ENCODE results near the gene SRGAP2B. TPM values are rescaled to one million over a fixed set of nuclear protein-coding genes. Genes with fewer than 3 reads are reported as not detected.
"Not testable (repeated sequence)": the region's sequence is repeated elsewhere in the genome, so short reads cannot be mapped to it uniquely, and the experiment has no call there.

Gene SRGAP2B
- total RNA-seq, 3 donors from 2014 or later (not counting 1 experiment from before 2014, with no cell fraction given) = 11.9 to 21.3 (median 18.2) TPM

GRCh38 chr1:145048181-145048856 lies 46.8 kb downstream of the SRGAP2B start:
- H3K36me3 ChIP-seq (ENCODE audit: control insufficient read depth, insufficient read depth, low read length); H3K9me3 Mint-ChIP-seq; H3K4me1 ChIP-seq (ENCODE audit: control insufficient read depth, insufficient read depth, low read length); H3K4me1 Mint-ChIP-seq; H3K36me3 Mint-ChIP-seq; DNase-seq; H3K4me3 Mint-ChIP-seq; H3K27me3 Mint-ChIP-seq (ENCODE audit: low read depth in 2 of 2); ATAC-seq; H3K27me3 ChIP-seq (ENCODE audit: control insufficient read depth, insufficient read depth, low read length); H3K9me3 ChIP-seq (ENCODE audit: control insufficient read depth, insufficient read depth, low read length); intact Hi-C loops (cut with micrococcal nuclease); H3K4me3 ChIP-seq (ENCODE audit: low read length); H3K27ac ChIP-seq (ENCODE audit: low read length); H3K27ac Mint-ChIP-seq: not testable (repeated sequence)
- WGBS (ENCODE audit: insufficient coverage) = no CpG with 5 or more reads among the region's 6 CpGs

- H3K4me3 ChIP-seq (ENCODE audit: low read length); ATAC-seq; H3K27ac Mint-ChIP-seq; H3K36me3 ChIP-seq (ENCODE audit: control insufficient read depth, insufficient read depth, low read length); H3K36me3 Mint-ChIP-seq; H3K27me3 Mint-ChIP-seq (ENCODE audit: low read depth in 2 of 2); H3K9me3 Mint-ChIP-seq; H3K27ac ChIP-seq (ENCODE audit: low read length); H3K27me3 ChIP-seq (ENCODE audit: control insufficient read depth, insufficient read depth, low read length); intact Hi-C loops (cut with micrococcal nuclease); DNase-seq; H3K4me1 ChIP-seq (ENCODE audit: control insufficient read depth, insufficient read depth, low read length); H3K4me1 Mint-ChIP-seq; H3K4me3 Mint-ChIP-seq; H3K9me3 ChIP-seq (ENCODE audit: control insufficient read depth, insufficient read depth, low read length): not testable (repeated sequence)
- no CpG with 5 or more reads among the region's 1 CpG for WGBS (ENCODE audit: insufficient coverage)
Measured at GRCh38 chr1:145047553-145047952, 47.6 kb downstream of the SRGAP2B start.

- H3K9me3 ChIP-seq (ENCODE audit: control insufficient read depth, insufficient read depth, low read length); H3K4me1 Mint-ChIP-seq; H3K27ac ChIP-seq (ENCODE audit: low read length); DNase-seq; H3K36me3 ChIP-seq (ENCODE audit: control insufficient read depth, insufficient read depth, low read length); intact Hi-C loops (cut with micrococcal nuclease); H3K4me3 Mint-ChIP-seq; H3K4me3 ChIP-seq (ENCODE audit: low read length); H3K27ac Mint-ChIP-seq; H3K4me1 ChIP-seq (ENCODE audit: control insufficient read depth, insufficient read depth, low read length); H3K9me3 Mint-ChIP-seq; H3K27me3 ChIP-seq (ENCODE audit: control insufficient read depth, insufficient read depth, low read length); H3K36me3 Mint-ChIP-seq; ATAC-seq; H3K27me3 Mint-ChIP-seq (ENCODE audit: low read depth in 2 of 2): not testable (repeated sequence)
- no CpG with 5 or more reads among the region's 5 CpGs for WGBS (ENCODE audit: insufficient coverage)
Measured at GRCh38 chr1:145045571-145046273, 49.4 kb downstream of the SRGAP2B start.

- intact Hi-C loops (cut with micrococcal nuclease); H3K4me3 ChIP-seq (ENCODE audit: low read length); H3K9me3 ChIP-seq (ENCODE audit: control insufficient read depth, insufficient read depth, low read length); H3K27ac ChIP-seq (ENCODE audit: low read length); H3K27me3 Mint-ChIP-seq (ENCODE audit: low read depth in 2 of 2); H3K27ac Mint-ChIP-seq; H3K27me3 ChIP-seq (ENCODE audit: control insufficient read depth, insufficient read depth, low read length); H3K4me1 ChIP-seq (ENCODE audit: control insufficient read depth, insufficient read depth, low read length); H3K4me1 Mint-ChIP-seq; H3K9me3 Mint-ChIP-seq; DNase-seq; H3K36me3 Mint-ChIP-seq; H3K4me3 Mint-ChIP-seq; H3K36me3 ChIP-seq (ENCODE audit: control insufficient read depth, insufficient read depth, low read length): not testable (repeated sequence)
- ATAC-seq = peak in 2 of 3 donors; percentile 49 to 64
- no CpG with 5 or more reads among the region's 1 CpG for WGBS (ENCODE audit: insufficient coverage)
Measured at GRCh38 chr1:145041519-145041918, 53.6 kb downstream of the SRGAP2B start.

GRCh38 chr1:145036019-145036418 lies 59.1 kb downstream of the SRGAP2B start:
- H3K9me3 ChIP-seq (ENCODE audit: control insufficient read depth, insufficient read depth, low read length); ATAC-seq; H3K27me3 ChIP-seq (ENCODE audit: control insufficient read depth, insufficient read depth, low read length); H3K9me3 Mint-ChIP-seq; H3K4me3 ChIP-seq (ENCODE audit: low read length); H3K4me1 Mint-ChIP-seq; intact Hi-C loops (cut with micrococcal nuclease); H3K27ac ChIP-seq (ENCODE audit: low read length); DNase-seq; H3K36me3 Mint-ChIP-seq; H3K27ac Mint-ChIP-seq; H3K4me1 ChIP-seq (ENCODE audit: control insufficient read depth, insufficient read depth, low read length); H3K4me3 Mint-ChIP-seq; H3K27me3 Mint-ChIP-seq (ENCODE audit: low read depth in 2 of 2); H3K36me3 ChIP-seq (ENCODE audit: control insufficient read depth, insufficient read depth, low read length): not testable (repeated sequence)
- WGBS (ENCODE audit: insufficient coverage) = 100% methylated on average over 1 of the region's 2 CpGs

DNA sequence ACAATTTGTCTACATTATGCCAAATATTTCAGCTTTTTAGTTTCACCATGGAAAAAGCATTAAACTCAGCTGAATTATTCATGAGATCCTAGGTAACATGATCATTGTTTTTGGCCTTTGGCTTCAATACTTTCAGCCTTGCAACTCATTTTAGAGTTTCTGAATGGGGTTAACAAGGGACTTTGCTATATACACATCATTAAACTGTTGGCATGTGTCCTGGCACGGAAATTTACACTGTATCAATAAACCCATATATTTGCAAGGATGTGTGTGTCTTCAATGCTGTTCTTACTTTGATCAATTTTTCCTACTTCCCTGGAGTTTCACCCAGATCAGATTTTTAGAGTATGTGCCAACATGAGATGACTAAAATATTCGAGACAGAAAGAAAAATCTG lies 61.6 kb downstream of the SRGAP2B start:
- H3K27me3 ChIP-seq (ENCODE audit: control insufficient read depth, insufficient read depth, low read length); H3K9me3 Mint-ChIP-seq; H3K36me3 ChIP-seq (ENCODE audit: control insufficient read depth, insufficient read depth, low read length); H3K4me1 Mint-ChIP-seq; H3K27ac ChIP-seq (ENCODE audit: low read length); intact Hi-C loops (cut with micrococcal nuclease); H3K4me3 ChIP-seq (ENCODE audit: low read length); H3K4me1 ChIP-seq (ENCODE audit: control insufficient read depth, insufficient read depth, low read length); H3K27me3 Mint-ChIP-seq (ENCODE audit: low read depth in 2 of 2); DNase-seq; ATAC-seq; H3K36me3 Mint-ChIP-seq; H3K4me3 Mint-ChIP-seq; H3K9me3 ChIP-seq (ENCODE audit: control insufficient read depth, insufficient read depth, low read length); H3K27ac Mint-ChIP-seq: not testable (repeated sequence)
- no CpG with 5 or more reads among the region's 2 CpGs for WGBS (ENCODE audit: insufficient coverage)

DNA sequence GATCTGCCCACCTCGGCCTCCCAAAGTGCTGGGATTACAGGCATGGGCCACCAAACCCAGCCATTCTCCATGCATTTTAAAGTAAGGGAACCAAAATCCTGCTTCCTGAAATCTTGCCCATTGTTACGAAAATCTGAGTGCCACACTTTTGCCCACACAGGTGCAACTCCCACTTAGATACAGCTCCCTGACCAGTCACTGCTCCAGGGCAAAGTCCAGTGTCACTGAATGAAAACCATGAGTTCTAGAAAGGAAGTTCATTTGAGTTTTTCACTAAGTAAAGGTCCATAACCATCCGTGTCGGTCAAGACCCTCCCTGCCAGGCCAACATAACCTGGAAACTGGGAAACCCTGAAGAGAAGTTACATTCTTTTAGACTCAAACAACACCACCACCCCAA lies 67.9 kb downstream of the SRGAP2B start:
- H3K4me1 ChIP-seq (ENCODE audit: control insufficient read depth, insufficient read depth, low read length); H3K9me3 ChIP-seq (ENCODE audit: control insufficient read depth, insufficient read depth, low read length); intact Hi-C loops (cut with micrococcal nuclease); H3K27ac Mint-ChIP-seq; H3K9me3 Mint-ChIP-seq; H3K27me3 Mint-ChIP-seq (ENCODE audit: low read depth in 2 of 2); H3K4me3 Mint-ChIP-seq; H3K4me3 ChIP-seq (ENCODE audit: low read length); H3K36me3 Mint-ChIP-seq; DNase-seq; ATAC-seq; H3K27me3 ChIP-seq (ENCODE audit: control insufficient read depth, insufficient read depth, low read length); H3K36me3 ChIP-seq (ENCODE audit: control insufficient read depth, insufficient read depth, low read length); H3K4me1 Mint-ChIP-seq; H3K27ac ChIP-seq (ENCODE audit: low read length): not testable (repeated sequence)
- WGBS (ENCODE audit: insufficient coverage) = no CpG with 5 or more reads among the region's 4 CpGs

DNA sequence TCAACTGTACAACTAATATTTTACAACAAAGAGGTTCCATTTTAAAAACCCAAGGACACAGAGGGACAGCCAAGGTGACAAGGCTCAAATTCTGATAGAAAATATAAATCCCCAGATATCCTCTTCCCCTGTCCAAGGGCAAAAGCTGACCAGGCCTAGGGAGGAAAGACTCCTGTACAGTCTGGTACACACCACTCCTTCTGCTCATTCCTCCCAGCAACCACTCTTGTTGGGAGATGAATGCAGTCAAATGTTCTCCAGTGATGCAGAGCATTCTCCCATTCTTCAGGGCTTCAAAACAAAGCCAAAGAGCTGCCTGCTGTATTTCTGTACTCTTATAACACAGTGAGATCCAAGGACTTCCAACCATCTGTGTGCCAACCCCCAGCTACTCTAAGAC lies 69.8 kb downstream of the SRGAP2B start:
- H3K4me1 ChIP-seq (ENCODE audit: control insufficient read depth, insufficient read depth, low read length); H3K27me3 Mint-ChIP-seq (ENCODE audit: low read depth in 2 of 2); intact Hi-C loops (cut with micrococcal nuclease); H3K27me3 ChIP-seq (ENCODE audit: control insufficient read depth, insufficient read depth, low read length); ATAC-seq; H3K27ac ChIP-seq (ENCODE audit: low read length); H3K4me3 ChIP-seq (ENCODE audit: low read length); H3K4me3 Mint-ChIP-seq; H3K27ac Mint-ChIP-seq; H3K9me3 Mint-ChIP-seq; H3K36me3 Mint-ChIP-seq; H3K36me3 ChIP-seq (ENCODE audit: control insufficient read depth, insufficient read depth, low read length); DNase-seq; H3K9me3 ChIP-seq (ENCODE audit: control insufficient read depth, insufficient read depth, low read length); H3K4me1 Mint-ChIP-seq: not testable (repeated sequence)
